ENCODE data around the gene ARHGAP30. TPM values are rescaled to one million over a fixed set of nuclear protein-coding genes. Genes with fewer than 3 reads are reported as not detected.

ARHGAP30 gene, protein sequence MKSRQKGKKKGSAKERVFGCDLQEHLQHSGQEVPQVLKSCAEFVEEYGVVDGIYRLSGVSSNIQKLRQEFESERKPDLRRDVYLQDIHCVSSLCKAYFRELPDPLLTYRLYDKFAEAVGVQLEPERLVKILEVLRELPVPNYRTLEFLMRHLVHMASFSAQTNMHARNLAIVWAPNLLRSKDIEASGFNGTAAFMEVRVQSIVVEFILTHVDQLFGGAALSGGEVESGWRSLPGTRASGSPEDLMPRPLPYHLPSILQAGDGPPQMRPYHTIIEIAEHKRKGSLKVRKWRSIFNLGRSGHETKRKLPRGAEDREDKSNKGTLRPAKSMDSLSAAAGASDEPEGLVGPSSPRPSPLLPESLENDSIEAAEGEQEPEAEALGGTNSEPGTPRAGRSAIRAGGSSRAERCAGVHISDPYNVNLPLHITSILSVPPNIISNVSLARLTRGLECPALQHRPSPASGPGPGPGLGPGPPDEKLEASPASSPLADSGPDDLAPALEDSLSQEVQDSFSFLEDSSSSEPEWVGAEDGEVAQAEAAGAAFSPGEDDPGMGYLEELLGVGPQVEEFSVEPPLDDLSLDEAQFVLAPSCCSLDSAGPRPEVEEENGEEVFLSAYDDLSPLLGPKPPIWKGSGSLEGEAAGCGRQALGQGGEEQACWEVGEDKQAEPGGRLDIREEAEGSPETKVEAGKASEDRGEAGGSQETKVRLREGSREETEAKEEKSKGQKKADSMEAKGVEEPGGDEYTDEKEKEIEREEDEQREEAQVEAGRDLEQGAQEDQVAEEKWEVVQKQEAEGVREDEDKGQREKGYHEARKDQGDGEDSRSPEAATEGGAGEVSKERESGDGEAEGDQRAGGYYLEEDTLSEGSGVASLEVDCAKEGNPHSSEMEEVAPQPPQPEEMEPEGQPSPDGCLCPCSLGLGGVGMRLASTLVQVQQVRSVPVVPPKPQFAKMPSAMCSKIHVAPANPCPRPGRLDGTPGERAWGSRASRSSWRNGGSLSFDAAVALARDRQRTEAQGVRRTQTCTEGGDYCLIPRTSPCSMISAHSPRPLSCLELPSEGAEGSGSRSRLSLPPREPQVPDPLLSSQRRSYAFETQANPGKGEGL
- not detected in 2 replicates for total RNA-seq

GRCh38 chr1:161069731-161070270 is at the start of gene ARHGAP30:
ARHGAP30 (minus strand) TSS chr1:161069891; CDS start chr1:161069624, 267 bp downstream.

GRCh38 chr1:161117759-161118581 is 48.3 kb upstream of the ARHGAP30 start, which contains the start of the genes NIT1 and PFDN2:
NIT1 (plus strand) TSS chr1:161118105; CDS start chr1:161118177, 72 bp downstream.
PFDN2 (minus strand) TSS chr1:161118037; CDS start chr1:161118026, 11 bp downstream.

DNA sequence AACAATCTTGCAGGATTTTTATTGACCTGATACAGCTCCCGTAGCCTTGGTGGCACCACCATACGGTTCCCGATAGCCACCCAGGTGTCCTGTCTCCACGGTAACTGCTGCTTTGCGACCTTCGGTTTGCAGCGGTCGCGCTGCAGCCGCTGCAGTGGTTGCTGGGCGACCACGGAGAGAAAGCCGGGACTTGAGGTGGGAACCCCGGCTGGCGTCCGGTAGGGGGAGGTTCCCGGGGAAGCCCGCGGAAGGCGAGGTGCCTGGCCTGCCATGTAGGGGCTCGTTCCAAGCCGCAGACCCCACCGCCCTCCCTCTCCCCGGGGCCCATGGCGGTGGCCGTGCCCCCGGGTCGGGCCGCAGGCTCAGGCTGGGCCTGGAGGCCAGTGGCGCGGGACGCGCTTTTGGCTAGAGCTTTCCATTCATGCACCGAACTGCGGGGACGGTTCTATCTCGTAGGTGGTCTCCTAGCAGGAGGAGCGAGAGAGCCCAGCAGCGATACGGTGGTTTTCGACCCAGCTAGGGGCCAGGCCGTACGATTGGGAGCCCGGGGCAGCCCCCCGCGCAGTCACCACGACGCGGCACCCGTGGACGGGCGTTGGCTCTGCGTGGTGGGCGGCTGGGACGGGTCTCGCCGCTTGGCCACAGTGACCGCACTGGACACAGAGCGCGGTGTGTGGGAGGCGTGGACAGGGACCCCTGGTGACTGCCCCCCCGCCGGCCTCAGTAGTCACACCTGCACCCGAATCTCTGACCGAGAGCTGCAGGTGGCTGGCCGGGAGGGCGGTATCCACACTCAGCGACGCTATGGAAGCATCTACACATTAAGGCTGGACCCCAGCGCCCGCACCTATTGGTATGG is 28.7 kb upstream of the ARHGAP30 start, which contains the start of gene KLHDC9:
Gene KLHDC9 (plus strand): TSS at position 152 of the 859 bp plus-strand sequence. CDS start 175 bp downstream, at position 327.

DNA sequence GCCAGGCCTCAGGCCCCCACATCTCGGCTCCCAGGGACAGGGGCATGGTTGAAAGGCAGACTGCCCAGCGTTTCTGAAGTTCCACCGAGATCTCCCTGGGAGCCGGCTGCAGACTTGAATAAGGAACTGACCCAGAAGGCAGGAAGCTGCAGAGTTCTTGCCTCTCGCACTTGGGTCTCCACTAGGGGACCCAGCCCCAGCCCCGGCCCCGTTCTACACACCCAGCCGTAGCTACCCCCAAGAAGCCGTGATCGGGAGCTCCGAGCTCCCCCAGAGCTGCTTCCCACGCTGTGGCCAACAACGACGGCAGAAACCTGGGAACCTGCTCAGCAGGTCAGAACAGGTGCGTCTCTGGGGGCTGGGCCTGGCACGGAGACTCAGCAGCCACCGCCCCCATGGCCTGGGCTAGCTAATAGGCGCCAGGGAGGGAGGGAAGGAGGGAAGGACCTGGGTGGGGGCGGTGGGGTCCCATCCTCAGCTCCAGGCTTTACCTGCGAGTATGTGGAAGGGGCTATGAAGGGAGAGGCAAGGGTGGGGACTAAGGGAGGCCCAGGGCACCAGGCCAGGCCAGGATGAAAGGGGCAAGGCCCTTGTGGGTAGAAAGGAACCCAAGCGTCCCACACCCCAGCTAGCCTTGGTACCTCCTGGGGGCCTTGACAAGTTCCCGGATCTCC is 19.7 kb upstream of the ARHGAP30 start, which contains the start of gene NECTIN4:
Gene NECTIN4 (minus strand): TSS at position 308 of the 674 bp plus-strand sequence. CDS start 262 bp downstream, at position 46.

GRCh38 chr1:161045736-161046604 is 23.7 kb downstream of the ARHGAP30 start, which contains the start of gene USF1:
USF1 (minus strand) TSS chr1:161045977; CDS start chr1:161043275, 2,702 bp downstream.

DNA sequence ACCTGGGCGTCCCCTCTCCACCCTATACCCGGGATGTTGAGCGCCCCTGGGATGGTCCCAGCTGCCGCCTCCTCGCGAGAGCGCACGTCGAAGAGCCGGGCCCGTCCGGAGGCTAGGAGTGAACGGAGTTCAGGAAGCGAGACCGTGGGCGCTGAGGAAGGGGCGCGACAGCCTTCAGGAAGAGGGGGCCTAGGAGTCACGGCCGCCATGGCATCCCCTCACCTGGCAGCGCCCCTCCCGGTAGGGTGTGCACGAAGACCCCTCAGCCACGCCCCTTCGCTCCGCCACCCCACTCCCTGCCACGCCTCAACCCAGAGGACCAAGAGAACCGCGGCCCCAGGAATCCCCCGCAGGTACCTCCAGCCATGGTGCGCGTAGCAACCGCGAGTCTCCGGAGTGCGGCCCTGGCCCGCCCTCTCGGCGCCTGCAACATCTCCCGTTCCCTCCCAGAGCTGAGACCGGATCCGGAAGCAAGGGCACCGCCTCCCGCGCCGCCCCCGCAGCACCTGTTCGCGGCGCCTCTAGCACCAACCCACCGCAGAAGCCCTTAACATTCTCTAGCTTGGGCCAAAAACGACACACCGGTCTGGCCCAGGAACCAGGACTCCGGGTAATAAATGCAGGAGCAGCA is 31.1 kb downstream of the ARHGAP30 start, which contains the start of gene TSTD1:
Gene TSTD1 (minus strand): TSS at position 442 of the 631 bp plus-strand sequence. CDS start 75 bp downstream, at position 367.

DNA sequence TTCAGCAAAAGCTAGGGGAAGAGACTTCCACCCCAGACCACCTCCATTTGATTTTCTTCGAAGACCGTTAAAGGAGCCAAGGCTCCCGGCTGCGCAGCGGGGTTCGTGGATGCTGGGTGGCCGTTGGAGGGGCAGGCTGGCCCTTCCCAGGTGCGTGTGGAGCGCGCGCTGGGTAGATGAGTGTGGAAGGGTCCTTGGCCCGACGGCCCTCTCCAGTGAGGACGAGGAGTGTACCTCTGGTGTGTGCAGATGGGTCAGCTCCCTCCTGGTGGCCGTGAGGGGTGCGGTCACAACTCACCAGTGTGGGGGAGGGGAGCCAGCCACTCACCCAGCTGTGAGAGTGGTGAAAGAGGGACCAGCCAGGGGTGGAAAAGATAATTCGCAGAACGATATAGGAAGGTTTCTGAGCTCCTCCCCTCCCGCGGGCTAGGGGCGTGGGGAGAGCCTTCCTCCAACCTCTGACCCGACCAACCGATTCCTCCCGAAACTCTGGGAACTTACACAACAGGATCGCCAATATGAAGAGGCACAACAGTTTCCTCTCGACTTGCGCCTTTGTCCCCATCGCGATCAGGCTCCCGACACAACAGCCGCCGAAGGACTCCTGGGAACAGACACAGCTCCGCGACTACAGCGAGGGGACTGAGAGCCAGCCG is 49.1 kb downstream of the ARHGAP30 start, which contains the start of gene F11R:
Gene F11R (minus strand): TSS at position 644 of the 656 bp plus-strand sequence. CDS start 79 bp downstream, at position 565.

Small RNA genes within 50 kb of the gene (small RNA-seq; reads per million reads assigned to genes)
- gene AL591806.2: not detected

Other genes starting within 250 kb of the ARHGAP30 start
- not detected in 2 replicates for gene CD244, start 207.0 kb downstream of the ARHGAP30 start, total RNA-seq
- not detected in 2 replicates for gene ITLN1, start 184.7 kb downstream of the ARHGAP30 start, total RNA-seq
- not detected in 2 replicates for gene ITLN2, start 115.1 kb downstream of the ARHGAP30 start, total RNA-seq
- 144 and 239 TPM in 2 replicates for gene F11R, start 48.7 kb downstream of the ARHGAP30 start, total RNA-seq
- 2.4 and 3.6 TPM in 2 replicates for gene TSTD1, start 30.9 kb downstream of the ARHGAP30 start, total RNA-seq
- 72.8 and 82.5 TPM in 2 replicates for gene USF1, start 23.9 kb downstream of the ARHGAP30 start, total RNA-seq
- gene NECTIN4, start 19.7 kb upstream of the ARHGAP30 start, total RNA-seq: under 0.01 and 0.65 TPM in 2 replicates
- 0.86 and 1.3 TPM in 2 replicates for gene KLHDC9, start 28.5 kb upstream of the ARHGAP30 start, total RNA-seq
- 34.3 and 40.9 TPM in 2 replicates for gene PFDN2, start 48.1 kb upstream of the ARHGAP30 start, total RNA-seq
- 11.8 and 13.9 TPM in 2 replicates for gene NIT1, start 48.2 kb upstream of the ARHGAP30 start, total RNA-seq
- gene DEDD, start 62.8 kb upstream of the ARHGAP30 start, total RNA-seq: 43.8 and 45.7 TPM in 2 replicates
- gene UFC1, start 84.1 kb upstream of the ARHGAP30 start, total RNA-seq: 105 and 120 TPM in 2 replicates
- gene USP21, start 89.6 kb upstream of the ARHGAP30 start, total RNA-seq: 5.9 and 6.2 TPM in 2 replicates
- 15.6 and 15.7 TPM in 2 replicates for gene PPOX, start 96.5 kb upstream of the ARHGAP30 start, total RNA-seq
- 37.6 and 39.5 TPM in 2 replicates for gene B4GALT3, start 107.6 kb upstream of the ARHGAP30 start, total RNA-seq
- 14.0 and 44.2 TPM in 2 replicates for gene ADAMTS4, start 129.2 kb upstream of the ARHGAP30 start, total RNA-seq
- gene NDUFS2, start 132.5 kb upstream of the ARHGAP30 start, total RNA-seq: 98.6 and 115 TPM in 2 replicates
- not detected in 2 replicates for gene FCER1G, start 145.4 kb upstream of the ARHGAP30 start, total RNA-seq
- not detected in 2 replicates for gene APOA2, start 153.7 kb upstream of the ARHGAP30 start, total RNA-seq
- 16.0 and 18.2 TPM in 2 replicates for gene TOMM40L, start 156.2 kb upstream of the ARHGAP30 start, total RNA-seq
- not detected in 2 replicates for gene NR1I3, start 168.3 kb upstream of the ARHGAP30 start, total RNA-seq
- gene PCP4L1, start 188.9 kb upstream of the ARHGAP30 start, total RNA-seq: not detected in 2 replicates
- gene MPZ, start 240.1 kb upstream of the ARHGAP30 start, total RNA-seq: 0.33 and 0.86 TPM in 2 replicates
- gene SDHC, start 244.5 kb upstream of the ARHGAP30 start, total RNA-seq: 26.1 and 65.9 TPM in 2 replicates

Measured in vein endothelial cell (primary cell).